GM21529 (cell line): ENCODE data around the gene SPATA22.
"Not testable (repeated sequence)": the region's sequence is repeated elsewhere in the genome, so short reads cannot be mapped to it uniquely, and the experiment has no call there.

ENCODE experiments used
- ATAC-seq: cut with Tn5 transposase; IDR thresholded peaks from one replicate; pipeline ENCODE4 v1.9.1; 2021; ENCODE audit not compliant: unreplicated experiment

The SPATA22 gene

GRCh38 chr17:3474212-3474611 is 2.6 kb upstream of the SPATA22 start:
- ATAC-seq, result no peak

GRCh38 chr17:3472137-3472536 is 518 bp upstream of the SPATA22 start:
- no peak for ATAC-seq

DNA sequence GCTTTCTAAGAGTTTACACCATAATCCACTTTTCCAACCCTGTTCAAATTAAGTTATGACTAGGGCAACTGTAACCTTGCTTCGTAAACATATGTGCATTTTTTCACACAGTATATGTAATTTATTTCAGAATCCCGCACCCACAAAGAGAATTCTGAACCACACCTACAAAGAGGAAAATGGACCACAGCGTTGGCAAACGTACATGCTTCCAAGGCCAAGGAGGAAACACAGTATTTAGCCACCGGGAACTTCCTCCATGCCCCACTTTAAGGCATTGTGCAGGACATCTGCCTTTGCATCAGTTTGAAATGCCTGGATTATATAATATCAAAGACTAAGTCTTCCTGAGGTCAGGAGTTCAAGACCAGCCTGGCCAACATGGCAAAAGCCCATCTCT is 2.1 kb downstream of the SPATA22 start:
- ATAC-seq, result no peak

- ATAC-seq, result not testable (repeated sequence)
These were observed 5.3 kb downstream of the SPATA22 start for GRCh38 chr17:3466355-3466754.

DNA sequence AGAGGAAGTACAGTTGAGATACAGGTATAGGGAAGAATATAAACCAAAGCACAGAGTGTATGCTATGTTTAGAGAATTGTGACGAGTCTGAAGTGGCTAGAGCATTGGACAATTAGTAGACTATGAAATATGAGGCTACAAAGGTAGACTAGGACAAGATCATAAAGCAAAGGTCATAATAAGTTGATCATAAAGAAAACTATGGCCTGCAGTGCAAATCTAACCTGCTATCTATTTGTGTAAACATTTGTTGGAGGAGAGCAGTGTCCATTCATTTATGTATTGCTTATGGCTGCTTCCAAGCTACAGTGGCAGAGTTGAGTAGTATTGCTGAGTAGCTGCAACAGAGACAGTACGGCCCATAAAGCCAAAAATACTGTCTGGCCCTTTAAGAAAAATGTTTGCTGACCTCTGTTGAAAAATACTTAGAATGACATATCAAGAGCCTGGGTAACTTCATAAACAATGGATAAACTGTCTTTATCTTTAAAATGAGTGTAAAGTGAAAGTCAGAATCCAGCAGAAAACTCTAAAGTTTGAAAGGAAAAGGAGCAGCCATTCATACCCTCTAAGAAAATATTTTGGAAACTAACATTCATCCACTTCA is 23.5 kb downstream of the SPATA22 start:
- no peak for ATAC-seq

DNA sequence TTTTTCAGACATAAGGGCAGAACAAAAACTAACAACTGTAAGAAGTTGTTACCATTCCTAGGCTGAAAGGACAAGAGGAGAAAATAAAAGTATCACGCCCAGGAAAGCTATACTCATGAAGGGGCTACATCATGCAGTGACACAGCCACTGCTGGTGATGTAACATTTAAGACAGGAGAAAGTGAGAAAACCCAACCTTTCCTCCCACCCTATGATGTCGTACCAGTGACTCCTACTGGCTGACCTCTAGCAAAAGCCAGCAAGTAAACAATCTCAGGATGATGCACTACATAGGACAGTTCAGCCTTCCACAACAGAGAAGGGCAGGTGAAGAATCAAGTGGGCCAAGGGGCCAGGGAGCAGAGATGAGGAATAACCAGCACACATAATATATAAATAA is 24.0 kb downstream of the SPATA22 start:
- ATAC-seq, result no peak

DNA sequence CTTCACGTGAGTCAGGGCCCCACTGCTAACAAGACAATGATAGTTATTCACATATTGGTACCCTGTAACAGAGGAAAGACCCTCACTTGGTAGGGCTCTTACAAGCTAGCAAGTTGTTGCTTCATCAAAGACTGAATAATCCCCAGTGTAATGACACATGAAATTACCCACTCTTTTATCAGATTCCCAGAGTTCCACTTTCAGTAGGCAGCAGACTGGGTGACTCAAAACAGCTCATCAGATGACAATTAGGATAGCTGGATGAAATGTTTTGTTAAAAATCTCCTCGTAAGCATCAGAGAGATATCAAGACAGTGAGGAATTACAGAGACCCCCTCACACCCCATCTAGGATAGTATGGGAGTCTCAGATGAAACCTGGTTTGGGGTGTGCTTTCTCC is 31.2 kb downstream of the SPATA22 start:
- no peak for ATAC-seq

DNA sequence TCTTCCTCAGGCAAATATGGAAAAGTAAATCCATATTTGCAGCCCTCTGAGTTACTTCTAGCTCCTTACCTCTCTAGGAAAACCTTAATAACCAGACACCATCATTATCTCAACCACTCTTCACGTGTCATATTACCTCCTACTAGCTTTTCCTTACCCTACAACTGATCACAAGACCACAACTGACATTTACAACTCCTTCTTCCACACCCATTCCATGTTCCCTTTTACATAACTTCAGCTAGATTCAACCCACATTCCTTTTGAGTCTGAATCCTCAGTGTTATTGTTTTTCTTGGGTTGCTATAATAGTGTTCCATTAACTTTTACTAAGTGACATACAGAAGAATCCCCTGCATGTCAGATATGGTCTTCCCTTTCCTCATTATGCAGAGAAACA is 33.3 kb downstream of the SPATA22 start:
- no peak for ATAC-seq

GRCh38 chr17:3433741-3434140 is 37.9 kb downstream of the SPATA22 start, which contains the start of gene OR1E2:
Gene OR1E2 (minus strand): TSS chr17:3433841. CDS start chr17:3433841, 0 bp downstream.
- no peak for ATAC-seq

DNA sequence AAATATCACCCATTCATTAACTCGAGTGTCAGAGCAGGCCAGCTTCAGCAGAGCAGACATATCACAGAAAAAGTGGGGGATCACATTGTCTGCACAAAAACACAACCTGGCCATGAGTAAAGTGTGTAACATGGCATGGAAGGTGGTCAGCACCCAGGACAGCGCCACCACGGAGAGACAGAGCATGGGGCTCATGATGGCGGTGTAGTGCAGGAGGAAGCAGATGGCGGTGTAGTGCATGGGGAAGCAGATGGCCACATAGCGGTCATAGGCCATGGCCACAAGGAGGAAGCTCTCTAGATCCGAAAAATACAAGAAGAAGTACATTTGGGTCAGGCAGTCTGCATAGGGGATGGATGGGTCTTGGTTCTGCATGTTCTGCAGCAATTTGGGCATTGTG is 38.4 kb downstream of the SPATA22 start:
- not testable (repeated sequence) for ATAC-seq

DNA sequence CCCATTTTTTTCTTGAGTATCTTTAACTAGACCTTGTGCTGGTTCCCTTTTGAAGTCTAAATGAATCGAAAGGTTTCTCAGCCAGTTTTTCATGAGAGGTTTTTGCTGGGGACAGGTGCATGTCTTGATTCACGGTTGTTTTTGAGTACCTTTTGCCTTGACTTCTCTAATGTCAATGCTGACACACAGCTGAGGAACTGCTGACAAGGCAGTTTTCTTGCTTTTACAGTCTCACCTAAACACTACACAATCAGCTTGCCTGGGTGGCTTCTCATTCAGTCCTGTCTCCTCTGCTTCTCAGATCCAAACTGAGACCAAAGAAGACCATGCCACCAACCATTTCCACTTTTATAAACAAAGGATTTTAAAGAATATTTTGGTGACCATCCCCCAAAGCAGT is 53.4 kb downstream of the SPATA22 start:
- no peak for ATAC-seq

- no peak for ATAC-seq
These were observed 56.0 kb downstream of the SPATA22 start for GRCh38 chr17:3415610-3416009.

DNA sequence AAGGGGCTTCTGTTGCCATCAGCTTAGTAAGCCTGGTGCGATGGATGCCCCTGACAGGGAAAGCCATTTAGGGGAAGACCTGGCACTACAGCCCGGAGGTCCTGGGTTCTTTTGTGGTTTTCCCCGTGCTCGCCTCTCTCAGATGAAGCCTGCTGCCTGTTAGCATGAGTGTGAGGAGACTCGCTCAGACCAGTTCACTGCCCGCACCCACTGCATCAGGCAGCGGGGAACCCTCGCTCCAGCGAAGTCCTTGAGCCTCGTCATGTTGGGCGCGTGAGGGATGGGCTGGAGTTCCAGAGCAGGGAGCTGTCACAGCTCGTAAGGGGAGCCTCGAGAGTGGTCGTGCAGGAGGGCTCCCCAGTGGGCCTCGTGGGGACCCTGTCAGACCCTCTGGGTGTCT is 59.4 kb downstream of the SPATA22 start:
- not testable (repeated sequence) for ATAC-seq

GRCh38 chr17:3411070-3411469 is 60.5 kb downstream of the SPATA22 start, which contains the start of gene OR3A3:
Gene OR3A3 (plus strand): TSS chr17:3411370.
- ATAC-seq, result no peak

GRCh38 chr17:3403856-3404255 is 67.8 kb downstream of the SPATA22 start:
- ATAC-seq, result not testable (repeated sequence)

DNA sequence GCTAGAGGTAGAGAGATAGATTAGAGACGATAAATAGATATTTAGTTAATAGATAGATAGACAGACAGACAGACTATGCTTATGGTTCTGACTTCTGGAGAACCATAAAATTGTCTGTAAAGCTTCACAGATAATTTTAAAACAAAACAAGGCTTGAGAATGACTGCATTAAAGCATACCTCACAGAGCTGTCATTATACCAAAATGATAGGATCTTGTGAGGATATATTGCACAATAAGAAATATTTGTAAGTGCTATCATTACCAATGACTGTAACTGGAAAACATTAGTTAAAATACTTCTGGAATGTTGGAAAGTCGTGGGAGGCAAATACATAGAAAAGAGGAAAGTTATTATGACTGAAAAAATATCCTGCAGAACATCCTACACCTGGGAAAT is 69.8 kb downstream of the SPATA22 start:
- ATAC-seq, result no peak

DNA sequence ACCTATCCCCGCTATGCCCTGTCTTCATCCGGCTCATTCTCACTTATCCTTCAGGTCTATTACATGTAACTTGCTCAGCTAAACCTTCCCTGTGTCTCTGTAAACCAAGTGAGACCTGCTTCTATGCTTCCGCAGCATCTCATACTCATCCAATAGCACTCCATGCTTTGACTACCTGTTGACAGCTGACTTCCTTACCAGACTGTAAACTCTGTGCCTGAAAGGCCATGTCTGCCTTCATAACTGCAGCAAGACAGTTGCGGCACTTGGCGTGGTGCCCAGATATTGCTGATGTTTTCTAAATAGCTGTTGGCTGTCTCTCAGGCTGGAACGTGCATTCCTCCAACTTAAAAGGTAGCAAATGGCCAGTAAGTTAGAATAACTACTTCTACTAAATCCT is 71.6 kb downstream of the SPATA22 start:
- no peak for ATAC-seq

DNA sequence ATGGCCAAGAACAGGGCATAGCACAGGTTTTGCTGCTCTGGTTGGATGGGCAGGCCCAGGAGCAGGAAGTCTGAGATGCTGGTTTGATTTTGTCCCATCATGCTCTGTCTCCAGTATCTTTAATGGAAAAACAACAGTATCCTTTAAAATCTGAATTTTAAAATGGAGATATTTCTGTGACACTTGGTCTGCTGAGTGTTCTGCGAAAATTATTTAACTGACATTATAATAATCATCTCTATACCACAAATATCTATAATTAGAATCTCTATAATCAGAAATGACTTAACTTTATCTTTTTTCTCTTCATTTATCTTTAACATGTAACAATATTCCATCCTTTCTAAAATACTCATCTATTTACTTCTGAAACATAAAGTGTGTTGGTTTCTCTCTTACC is 73.3 kb downstream of the SPATA22 start, which contains the start of gene OR1E1:
TSS of gene OR1E1 (minus strand) at position 101 of the 400 bp plus-strand sequence. CDS start at position 101, 0 bp downstream.
- no peak for ATAC-seq

DNA sequence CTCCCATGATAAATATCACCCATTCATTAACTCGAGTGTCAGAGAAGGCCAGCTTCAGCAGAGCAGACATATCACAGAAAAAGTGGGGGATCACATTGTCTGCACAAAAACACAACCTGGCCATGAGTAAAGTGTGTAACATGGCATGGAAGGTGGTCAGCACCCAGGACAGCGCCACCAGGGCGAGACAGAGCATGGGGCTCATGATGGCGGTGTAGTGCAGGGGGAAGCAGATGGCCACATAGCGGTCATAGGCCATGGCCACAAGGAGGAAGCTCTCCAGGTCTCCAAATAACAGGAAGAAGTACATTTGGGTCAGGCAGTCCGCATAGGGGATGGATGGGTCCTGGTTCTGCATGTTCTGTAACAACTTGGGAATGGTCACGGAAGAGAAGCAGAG is 73.8 kb downstream of the SPATA22 start:
- ATAC-seq, result not testable (repeated sequence)
